GM19324 (cell line): ENCODE results near the gene ST8SIA5.

Source experiments
- ATAC-seq: cut with Tn5 transposase; IDR thresholded peaks from one replicate; pipeline ENCODE4 v1.9.1; 2021; ENCODE audit warnings: mild to moderate bottlenecking, moderate library complexity; ENCODE audit not compliant: unreplicated experiment, low FRiP score

The ST8SIA5 gene

DNA sequence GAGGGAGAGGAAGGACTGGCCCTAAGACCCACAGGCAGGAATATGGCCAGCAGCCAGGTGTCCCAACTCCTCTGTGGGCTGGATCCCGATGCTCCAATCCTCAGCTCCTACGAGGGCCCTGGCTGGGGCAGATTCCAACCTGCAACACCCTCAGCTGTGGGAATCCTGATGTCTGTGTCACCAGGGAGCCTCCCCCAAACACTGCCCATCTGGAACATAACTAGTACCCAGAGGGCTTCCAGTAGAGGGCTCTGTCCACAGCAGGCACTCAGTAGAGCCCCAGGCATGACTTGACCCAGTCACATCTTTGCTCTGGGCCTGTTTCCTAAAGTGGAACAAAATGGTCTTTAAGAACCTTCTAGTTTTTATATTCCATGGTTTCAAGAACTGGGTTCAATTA is 79.2 kb downstream of the ST8SIA5 start:
- ATAC-seq: no peak

DNA sequence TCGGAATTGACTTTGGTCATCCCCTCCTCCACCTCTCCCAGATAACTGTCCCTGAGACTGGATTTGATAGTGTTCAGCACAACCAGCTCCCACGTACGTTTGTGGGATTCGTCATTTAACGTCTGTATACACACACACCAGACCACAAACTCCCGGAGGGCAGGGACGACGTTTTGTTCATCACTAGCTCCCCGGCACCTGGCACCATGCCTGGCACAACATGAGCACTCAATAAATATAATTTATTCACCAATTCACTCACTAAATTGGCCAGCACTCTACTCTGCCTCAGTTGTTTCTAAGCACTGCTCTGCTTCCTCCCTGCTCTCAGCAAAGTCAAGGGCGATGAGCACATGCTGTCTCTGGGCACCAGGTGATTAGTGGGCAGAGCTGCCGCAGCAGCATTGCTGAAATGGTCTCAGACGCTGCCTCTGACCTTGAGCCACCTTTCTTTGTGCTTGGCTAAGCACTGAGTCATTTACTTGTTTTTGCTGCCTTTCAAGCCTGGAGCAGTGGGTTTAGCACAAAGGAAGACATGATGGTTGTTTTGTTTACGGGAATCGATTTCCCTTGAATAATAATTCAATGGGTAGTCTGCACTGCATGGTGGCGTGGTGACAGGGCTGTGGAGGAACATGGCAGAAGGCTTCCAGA is 80.5 kb downstream of the ST8SIA5 start:
- ATAC-seq: no peak

GRCh38 chr18:46675112-46675511 is 81.7 kb downstream of the ST8SIA5 start:
- ATAC-seq: no peak

DNA sequence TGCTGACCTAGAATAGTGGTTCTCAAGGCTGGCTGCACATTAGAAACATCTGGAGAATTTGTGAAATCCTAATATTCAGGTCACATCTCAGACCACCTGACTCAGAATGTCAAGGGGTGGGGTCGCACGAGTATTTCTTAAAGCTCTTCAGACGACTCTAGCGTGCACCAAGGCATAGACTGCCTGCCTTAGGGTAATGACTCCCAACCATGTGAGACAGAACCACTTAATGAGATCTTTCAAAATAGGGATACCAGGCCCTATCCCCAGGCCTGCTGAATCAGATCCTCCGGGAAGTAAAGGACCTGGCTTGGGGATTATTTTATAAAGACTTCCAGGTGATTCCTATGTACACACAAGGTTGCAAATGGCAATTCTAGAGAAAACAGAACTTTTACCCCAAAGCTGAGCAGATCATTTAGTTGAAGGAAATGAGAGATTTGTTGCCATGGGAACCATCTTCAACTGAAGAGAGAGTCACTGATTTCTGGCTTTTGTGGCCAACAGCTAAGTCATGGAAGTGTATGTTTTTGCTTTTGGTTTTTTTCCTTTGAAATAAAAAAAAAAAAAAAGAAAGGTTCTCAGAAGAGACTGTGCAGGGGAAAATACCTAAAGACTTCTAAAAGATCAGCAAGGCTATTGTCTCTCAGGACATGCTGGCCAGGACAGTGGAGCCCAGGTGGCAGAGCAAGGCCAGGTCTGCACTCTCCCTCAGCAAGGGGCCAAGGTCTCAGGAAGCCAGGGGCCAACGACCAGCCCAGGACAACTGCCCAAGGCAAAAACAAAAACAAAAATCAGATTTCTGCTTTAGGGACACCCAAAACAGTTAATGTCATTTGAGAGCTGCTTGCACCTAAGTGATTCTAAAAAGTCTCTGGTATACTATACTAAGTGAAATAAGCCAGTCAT is 84.5 kb downstream of the ST8SIA5 start:
- ATAC-seq: no peak

DNA sequence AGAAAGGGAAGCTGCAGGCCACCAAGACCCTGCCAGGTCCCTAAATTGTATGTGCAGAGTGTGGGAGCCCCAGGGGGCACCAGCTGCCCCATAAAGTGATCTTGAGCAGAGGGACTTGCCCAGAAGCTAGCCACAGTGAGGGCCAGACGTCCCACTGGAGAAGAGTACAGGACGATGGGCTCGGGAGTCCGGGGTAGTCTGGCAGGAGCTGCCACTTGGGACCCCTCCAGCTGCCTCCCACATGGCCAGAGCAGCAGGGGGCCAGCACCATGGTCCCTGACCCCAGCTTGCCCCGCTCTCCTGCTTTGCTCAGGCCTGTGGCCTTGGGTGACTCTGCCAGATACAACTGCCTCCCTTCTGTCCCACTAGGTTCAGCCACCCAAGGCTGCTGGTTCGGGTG is 88.2 kb downstream of the ST8SIA5 start:
- ATAC-seq: no peak

GRCh38 chr18:46668135-46668534 is 88.7 kb downstream of the ST8SIA5 start:
- no peak for ATAC-seq

- ATAC-seq: no peak
Observed at GRCh38 chr18:46663539-46663938, 93.3 kb downstream of the ST8SIA5 start.

GRCh38 chr18:46660957-46661749 is 95.7 kb downstream of the ST8SIA5 start:
- no peak for ATAC-seq

DNA sequence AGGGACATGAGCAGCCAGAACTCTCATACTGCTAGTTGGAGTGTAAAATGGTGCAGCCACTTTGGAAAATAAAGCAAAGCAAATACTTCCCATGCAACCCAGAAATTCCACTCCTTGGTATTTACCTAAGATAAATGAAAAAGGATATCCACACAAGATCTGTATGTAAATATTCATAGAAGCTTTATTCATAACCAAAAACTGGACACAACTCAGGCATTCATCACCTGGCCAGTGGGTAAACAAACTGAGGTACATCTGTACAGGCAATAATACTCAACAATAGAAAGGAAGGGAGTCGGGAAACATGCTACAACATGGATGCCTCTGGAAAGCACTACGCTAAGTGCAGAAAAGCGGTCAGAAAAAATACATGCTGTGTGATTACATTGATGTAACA is 97.4 kb downstream of the ST8SIA5 start:
- ATAC-seq: no peak

DNA sequence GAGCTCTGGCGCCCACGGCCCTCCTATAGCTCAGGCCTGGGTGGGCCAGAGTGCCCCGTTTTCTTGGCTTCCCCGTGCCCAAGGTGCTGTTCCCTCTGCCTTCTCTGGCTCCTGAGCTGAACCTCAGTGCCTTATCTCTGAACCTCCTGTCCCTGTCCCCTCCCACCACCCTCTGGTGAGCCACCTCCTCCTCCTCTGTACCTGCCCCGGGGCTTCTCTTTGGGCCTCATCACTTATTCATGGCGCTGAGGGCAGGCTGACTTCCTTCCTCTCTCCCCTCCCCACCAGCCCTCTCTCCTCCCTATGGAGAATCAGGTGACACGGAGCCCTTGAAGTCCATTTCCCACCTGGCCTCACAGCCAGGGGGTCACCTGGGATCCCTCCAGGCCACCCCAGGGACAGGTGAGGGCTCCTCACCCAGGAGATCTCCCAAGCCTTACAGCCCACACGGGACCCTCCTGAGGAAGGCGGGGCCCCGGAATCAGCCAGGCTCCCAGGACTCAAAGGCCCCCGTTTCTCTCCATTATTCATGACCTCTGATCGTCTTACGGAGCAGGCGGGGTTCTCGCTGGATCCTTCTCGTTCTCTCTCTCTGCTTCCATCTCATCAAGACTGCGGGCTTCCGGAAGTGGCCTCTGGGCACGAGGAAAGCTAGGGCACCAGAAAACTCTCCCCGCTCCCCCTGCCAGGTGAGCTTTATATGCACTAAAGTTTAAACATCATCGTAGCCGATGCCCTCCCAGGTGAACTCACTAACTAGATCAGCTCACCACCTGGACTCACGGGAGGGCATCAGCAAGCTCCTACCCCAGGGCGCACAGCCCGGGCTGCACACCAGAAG is 99.5 kb downstream of the ST8SIA5 start, which contains the start of gene LOXHD1:
Gene LOXHD1, minus strand, starts transcription at position 106 of the 841 bp plus-strand sequence. CDS start 187 bp downstream, outside the sequence.
- ATAC-seq: no peak

DNA sequence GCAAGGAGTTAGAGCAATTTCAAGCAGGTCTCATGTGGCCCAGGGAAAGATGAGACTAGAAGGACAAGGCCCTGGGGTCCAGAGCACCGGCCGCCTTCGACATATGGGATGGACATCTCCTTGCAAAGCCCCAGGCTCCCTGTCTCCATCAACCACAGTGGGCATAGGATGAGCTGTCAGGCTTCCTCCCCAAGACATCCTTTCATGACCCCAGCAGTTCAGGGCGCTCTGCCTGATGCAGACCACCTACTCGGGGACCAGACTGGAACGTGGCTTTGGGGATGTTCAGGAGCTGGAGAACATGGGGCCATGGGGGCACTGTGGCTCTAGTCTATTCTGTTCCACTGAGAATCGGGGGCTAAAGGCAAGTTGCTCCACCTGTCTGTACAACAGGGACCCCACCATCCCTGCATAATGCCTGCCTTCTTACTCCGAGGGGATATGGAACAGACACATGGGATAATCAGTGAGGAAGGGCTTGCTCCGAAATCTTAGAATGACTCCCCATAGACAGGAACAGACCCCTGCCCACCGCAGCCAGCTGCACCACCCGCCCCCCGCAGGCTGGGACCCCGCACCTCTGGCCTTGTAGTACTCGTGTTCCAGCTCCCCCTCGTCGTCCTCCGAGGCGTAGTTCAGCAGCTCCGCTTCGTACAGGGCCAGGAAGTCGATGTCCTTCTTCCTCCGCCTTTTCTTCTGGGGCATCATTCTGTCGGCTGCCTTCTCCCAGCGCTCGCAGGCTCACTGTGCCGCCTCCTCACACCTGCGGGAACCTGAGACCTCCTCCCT is 100.3 kb downstream of the ST8SIA5 start:
- ATAC-seq: no peak

DNA sequence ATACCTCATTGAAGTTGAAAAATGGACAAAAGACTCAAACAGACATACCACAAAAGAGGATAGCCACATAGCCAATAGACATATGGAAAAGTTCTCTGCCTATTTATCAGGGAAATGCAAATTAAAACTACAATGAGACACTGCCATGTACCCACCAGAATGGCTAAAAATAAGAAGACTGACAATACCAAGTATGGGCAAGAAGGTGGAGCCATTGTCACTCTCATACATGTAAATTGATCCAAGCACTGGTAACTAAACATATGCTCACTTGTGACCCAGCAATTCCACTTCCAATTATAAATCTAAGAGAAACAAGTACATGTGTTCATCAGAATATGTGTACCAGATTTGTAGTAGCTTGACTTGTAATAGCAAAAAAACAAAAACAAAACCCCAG is 104.5 kb downstream of the ST8SIA5 start:
- ATAC-seq: no peak

GRCh38 chr18:46650681-46651080 is 106.2 kb downstream of the ST8SIA5 start:
- ATAC-seq: no peak

- no peak for ATAC-seq
Observed at GRCh38 chr18:46649071-46649862, 107.6 kb downstream of the ST8SIA5 start.

GRCh38 chr18:46646468-46646867 is 110.4 kb downstream of the ST8SIA5 start:
- no peak for ATAC-seq

DNA sequence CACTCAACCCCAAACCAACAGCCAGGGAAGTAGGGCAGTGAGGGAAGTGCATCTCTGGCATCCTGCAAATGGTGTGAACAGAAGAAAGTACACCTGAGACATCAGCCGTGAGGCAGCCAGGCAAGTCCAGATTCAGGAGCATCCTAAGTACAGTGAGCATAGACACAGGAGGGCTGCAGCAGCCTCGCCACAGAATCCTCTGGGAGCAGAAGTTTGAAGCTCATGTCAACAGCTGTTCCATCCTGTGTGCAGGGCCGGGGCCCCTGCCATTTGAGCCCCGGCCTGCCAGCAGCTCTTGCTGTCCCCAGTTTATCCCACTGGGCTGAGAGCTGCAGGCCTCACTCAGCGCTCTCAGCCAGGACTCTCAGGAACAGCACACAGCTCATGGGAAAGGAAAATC is 114.3 kb downstream of the ST8SIA5 start:
- no peak for ATAC-seq

DNA sequence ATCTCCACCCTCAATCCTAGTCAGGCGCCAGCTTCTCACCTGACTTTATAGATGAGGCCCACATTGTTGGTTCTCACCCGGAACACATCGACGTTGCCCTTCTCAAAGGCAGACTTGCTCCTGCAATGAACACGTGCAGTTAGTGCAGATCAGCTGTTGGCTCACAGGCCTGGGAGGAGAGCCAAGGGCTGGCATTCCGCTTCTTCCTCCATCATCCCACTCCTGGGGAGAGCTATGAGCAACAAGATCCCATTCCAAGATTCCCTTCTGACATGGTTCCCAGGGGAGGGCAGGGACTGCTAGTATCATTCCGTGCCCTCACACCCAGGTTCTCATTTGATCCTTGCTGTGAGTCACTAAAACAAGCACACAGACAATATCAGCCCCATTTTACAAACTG is 114.9 kb downstream of the ST8SIA5 start:
- no peak for ATAC-seq

GRCh38 chr18:46639386-46639785 is 117.5 kb downstream of the ST8SIA5 start:
- no peak for ATAC-seq
